Pulmonary artery endothelial cell (primary cell): ENCODE results near the gene CHRNA10. TPM values are rescaled to one million over a fixed set of nuclear protein-coding genes. Genes with fewer than 3 reads are reported as not detected.
"Not testable (repeated sequence)": the region's sequence is repeated elsewhere in the genome, so short reads cannot be mapped to it uniquely, and the experiment has no call there.

Source experiments
- DNase-seq: peaks from one replicate; pipeline ENCODE4 v3.0.0-alpha.2; 2011; ENCODE audit warnings: low read depth, low spot score
- total RNA-seq: library from RNA; depleted of rRNA; stranded (reverse); fragments of >200 nt; gene quantifications from 2 replicates; pipeline ENCODE4 v1.2.3, GENCODE V29; 2014

Gene CHRNA10
- total RNA-seq, 1 donor from 2014 or later, result 0.33 TPM

- no peak for DNase-seq
Measured at GRCh38 chr11:3665336-3666022, 5.7 kb downstream of the CHRNA10 start.

GRCh38 chr11:3664032-3664630 is 7.1 kb downstream of the CHRNA10 start:
- no peak for DNase-seq

GRCh38 chr11:3662856-3663255 is 8.3 kb downstream of the CHRNA10 start:
- DNase-seq, result no peak

GRCh38 chr11:3660960-3661359 is 10.2 kb downstream of the CHRNA10 start:
- DNase-seq, result no peak

GRCh38 chr11:3659595-3660515 is 11.3 kb downstream of the CHRNA10 start:
- no peak for DNase-seq

GRCh38 chr11:3658252-3658651 is 12.9 kb downstream of the CHRNA10 start:
- DNase-seq, result no peak

- DNase-seq, result not testable (repeated sequence)
Measured at GRCh38 chr11:3657331-3657730, 13.9 kb downstream of the CHRNA10 start.

- DNase-seq, result no peak
Measured at GRCh38 chr11:3655547-3655946, 15.6 kb downstream of the CHRNA10 start.

- not testable (repeated sequence) for DNase-seq
Measured at GRCh38 chr11:3652514-3652913, 18.7 kb downstream of the CHRNA10 start.

GRCh38 chr11:3649374-3649773 is 21.8 kb downstream of the CHRNA10 start:
- not testable (repeated sequence) for DNase-seq

GRCh38 chr11:3648843-3649242 is 22.3 kb downstream of the CHRNA10 start:
- DNase-seq, result not testable (repeated sequence)

GRCh38 chr11:3645552-3645951 is 25.6 kb downstream of the CHRNA10 start:
- DNase-seq, result no peak

GRCh38 chr11:3644817-3645235 is 26.4 kb downstream of the CHRNA10 start, which contains the start of gene ART1:
ART1 (plus strand) TSS chr11:3645128; CDS start chr11:3659214, 14,086 bp downstream.
- no peak for DNase-seq

GRCh38 chr11:3643102-3643546 is 28.1 kb downstream of the CHRNA10 start:
- DNase-seq, result not testable (repeated sequence)

GRCh38 chr11:3642071-3642951 is 28.9 kb downstream of the CHRNA10 start:
- peak; percentile 20 for DNase-seq

GRCh38 chr11:3641701-3642070 is 29.5 kb downstream of the CHRNA10 start, which contains the start of gene ART5:
ART5 (minus strand) TSS chr11:3641992; CDS start chr11:3641862, 130 bp downstream.
- DNase-seq, result no peak

- DNase-seq, result no peak
Measured at GRCh38 chr11:3641191-3641590, 30.0 kb downstream of the CHRNA10 start.

GRCh38 chr11:3639841-3640240 is 31.3 kb downstream of the CHRNA10 start:
- DNase-seq, result no peak

GRCh38 chr11:3638513-3638912 is 32.7 kb downstream of the CHRNA10 start:
- DNase-seq, result no peak

GRCh38 chr11:3637201-3637600 is 34.0 kb downstream of the CHRNA10 start:
- DNase-seq, result no peak
